Fibroblast of lung (primary cell): ENCODE data around the gene MEF2A.

Experiments
- CTCF ChIP-seq, 2 donors: IDR thresholded peaks in 1 of 2; conservative IDR thresholded peaks in 1 of 2; 1 replicate in 1 of 2; 2 replicates in 1 of 2; pipeline ENCODE4 v1.5.1; 2011 to 2012; ENCODE audit warnings: low read length in 2 of 2, control low read depth in 1 of 2, inconsistent platforms in 1 of 2, low read depth in 1 of 2, mild to moderate bottlenecking in 1 of 2
- EZH2 ChIP-seq: IDR thresholded peaks from 2 replicates; pipeline ENCODE4 v1.5.1; 2012; ENCODE audit warnings: low read length, control low read depth, mild to moderate bottlenecking; ENCODE audit errors: missing control alignments

GRCh38 chr15:99708563-99708962, 142.8 kb downstream of the MEF2A start:
- no peak for TF ChIP-seq CTCF (conservative IDR thresholded peaks at IDR 0.05 in 1 of 2, IDR thresholded peaks at IDR 0.05 in 1 of 2; ENCODE audit: low read depth in 1 of 2, low read length in 2 of 2)
- no peak for TF ChIP-seq EZH2
